ENCODE data around the gene ADRA2B.

- no peak for TF ChIP-seq EZH2 (IDR thresholded peaks at IDR 0.05; ENCODE audit: insufficient read depth, poor library complexity, severe bottlenecking)
- TF ChIP-seq EZH2phosphoT487 (IDR thresholded peaks at IDR 0.05; ENCODE audit: insufficient read depth, low read depth) = no peak
Measured at GRCh38 chr2:96117701-96118588, 1.6 kb upstream of the ADRA2B start.
